T-cell (primary cell): ENCODE measurements around the gene CARMIL1. TPM values are rescaled to one million over a fixed set of nuclear protein-coding genes. Genes with fewer than 3 reads are reported as not detected.

ENCODE experiments used
- ATAC-seq, 4 experiments: fragments of 200-7000 bp in 3 of 4; fragments of 150-1000 bp in 1 of 4; cut with Tn5 transposase; replicated peaks in 1 of 4; 1 replicate in 3 of 4; 2 replicates in 1 of 4; pipeline ENCODE4 v1.10.0; 2021; ENCODE audit warnings: moderate library complexity in 3 of 4, mild to moderate bottlenecking in 2 of 4, moderate number of reproducible peaks in 1 of 4
- CTCF ChIA-PET, 2 donors: fragments of 300-600 bp; sonication (Branson Sonifier 250); formaldehyde crosslinking; loops; one replicate each; lab custom pipeline; 2022; ENCODE audit warnings: antibody characterized with exemption in 2 of 2; lab: Charles Lee
- POLR2A ChIA-PET, 2 donors: fragments of 300-600 bp; sonication (Branson Sonifier 250); formaldehyde crosslinking; loops; one replicate each; lab custom pipeline; 2022; ENCODE audit warnings: antibody characterized with exemption in 2 of 2; lab: Charles Lee
- DNase-seq, 35 experiments: peaks; one replicate each; pipeline versions ENCODE4 v3.0.0 to v3.0.0-alpha.2; 2013 to 2023
- H3K27ac ChIP-seq: one replicate; pipeline ENCODE4 v1.5.1; 2013; ENCODE audit warnings: low read length
- H3K27me3 ChIP-seq, 2 experiments: replicated peaks in 1 of 2; 1 replicate in 1 of 2; 2 replicates in 1 of 2; pipeline versions ENCODE4 v1.6.1 to v1.7.0; 2013; ENCODE audit warnings: low read length in 1 of 2, mixed read lengths in 1 of 2; ENCODE audit not compliant: control insufficient read depth in 2 of 2, insufficient read depth in 2 of 2; ENCODE audit errors: extremely low read depth in 1 of 2
- H3K36me3 ChIP-seq, 2 donors: 1 replicate in 1 of 2; 2 replicates in 1 of 2; pipeline versions ENCODE4 v1.6.1 to v1.7.0; 2013; ENCODE audit warnings: low read length in 1 of 2; ENCODE audit not compliant: control insufficient read depth in 2 of 2, insufficient read depth in 1 of 2; ENCODE audit errors: extremely low read depth in 1 of 2
- H3K4me1 ChIP-seq, 2 experiments: 1 replicate in 1 of 2; 2 replicates in 1 of 2; pipeline versions ENCODE4 v1.6.1 to v1.7.0; 2013; ENCODE audit warnings: low read length in 2 of 2, mixed read lengths in 1 of 2; ENCODE audit not compliant: insufficient read depth in 2 of 2, control insufficient read depth in 1 of 2; ENCODE audit errors: extremely low read depth in 1 of 2
- H3K4me3 ChIP-seq, 2 donors: 1 replicate in 1 of 2; 2 replicates in 1 of 2; pipeline versions ENCODE4 v1.5.1 to v1.7.0; 2013; ENCODE audit warnings: mild to moderate bottlenecking in 2 of 2, low read length in 1 of 2, moderate library complexity in 1 of 2; ENCODE audit not compliant: control insufficient read depth in 1 of 2; ENCODE audit errors: extremely low read depth in 1 of 2
- H3K9me3 ChIP-seq: 2 replicates; pipeline ENCODE4 v1.7.0; 2013
- H3K27ac Mint-ChIP-seq, 2 donors: one replicate each; pipeline ENCODE4 v1.8.0; 2020 to 2021; ENCODE audit warnings: mild to moderate bottlenecking in 2 of 2, mixed read lengths in 2 of 2
- H3K27me3 Mint-ChIP-seq, 2 donors: one replicate each; pipeline ENCODE4 v1.8.0; 2021 to 2022; ENCODE audit warnings: mixed read lengths in 2 of 2
- H3K36me3 Mint-ChIP-seq: one replicate; pipeline ENCODE4 v1.8.0; 2021; ENCODE audit warnings: mixed read lengths
- H3K4me1 Mint-ChIP-seq, 3 donors: one replicate each; pipeline ENCODE4 v1.8.0; 2020 to 2022; ENCODE audit warnings: mixed read lengths in 3 of 3, mild to moderate bottlenecking in 1 of 3
- H3K4me3 Mint-ChIP-seq, 3 donors: one replicate each; pipeline ENCODE4 v1.8.0; 2020 to 2022; ENCODE audit warnings: mild to moderate bottlenecking in 3 of 3, mixed read lengths in 3 of 3, moderate library complexity in 3 of 3
- H3K9me3 Mint-ChIP-seq, 3 donors: one replicate each; pipeline ENCODE4 v1.8.0; 2020 to 2022; ENCODE audit warnings: mixed read lengths in 3 of 3
- WGBS: methylation state at CpG from one replicate; pipeline ENCODE4 v1.1.5; 2013; ENCODE audit warnings: missing lambda C conversion rate; ENCODE audit not compliant: insufficient coverage; 5-methylcytosine and 5-hydroxymethylcytosine counted together
- total RNA-seq, 35 experiments: library from RNA in 6 of 35; stranded (reverse) in 6 of 35; fragments of 120-200 nt in 1 of 35; gene quantifications; one replicate each; pipeline versions ENCODE4 v1.2.1 to v1.2.4 and lab custom pipeline; 2013 to 2026

The CARMIL1 gene
- total RNA-seq, 5 donors from 2014 or later (not counting 1 experiment from before 2014, with no cell fraction given) = 4.0 to 11.6 (median 6.1) TPM

GRCh38 chr6:25288518-25288917 lies 9.3 kb downstream of the CARMIL1 start:
- DNase-seq (no peak), ATAC-seq (no peak)
- peaks cover 10% of the 10 kb centered on the region for H3K36me3 Mint-ChIP-seq
- no peaks in the 10 kb centered on the region for H3K36me3 ChIP-seq
- POLR2A ChIA-PET = interaction anchor here in 1 of 2 donors (0.6 kb wide), 1 partner anchor 750 kb away, joined by 4 read pairs; no protein-coding TSS in a partner anchor
- H3K27me3 Mint-ChIP-seq = no peaks in the 10 kb centered on the region
- H3K4me3 ChIP-seq = no peak overlapping the region
- peaks cover 7 to 20% (median 8%) of the 10 kb centered on the region in 3 donors for H3K4me1 Mint-ChIP-seq
- H3K27ac Mint-ChIP-seq = no peak overlapping the region
- H3K9me3 Mint-ChIP-seq = no peaks in the 10 kb centered on the region
- CTCF ChIA-PET = no interaction called here
- no peak overlapping the region for H3K4me3 Mint-ChIP-seq
- H3K4me1 ChIP-seq = no peaks in the 10 kb centered on the region
- H3K27ac ChIP-seq = no peak overlapping the region
- 100% methylated on average over 2 of the region's 2 CpGs for WGBS
- H3K9me3 ChIP-seq = no peaks in the 10 kb centered on the region
- no peaks in the 10 kb centered on the region for H3K27me3 ChIP-seq

- WGBS = 90% methylated on average over 2 of the region's 5 CpGs
- H3K36me3 Mint-ChIP-seq = peaks cover 5% of the 10 kb centered on the region
- DNase-seq = no peak
- no peaks in the 10 kb centered on the region for H3K4me1 ChIP-seq
- H3K36me3 ChIP-seq = no peaks in the 10 kb centered on the region
- H3K27me3 ChIP-seq = no peaks in the 10 kb centered on the region
- H3K27me3 Mint-ChIP-seq = no peaks in the 10 kb centered on the region
- no peak overlapping the region for H3K4me3 ChIP-seq
- ATAC-seq = no peak
- no peak overlapping the region for H3K27ac Mint-ChIP-seq
- no peaks in the 10 kb centered on the region for H3K9me3 ChIP-seq
- peaks cover 7 to 23% (median 10%) of the 10 kb centered on the region in 3 donors for H3K4me1 Mint-ChIP-seq
- POLR2A ChIA-PET = no interaction called here
- no peak overlapping the region for H3K4me3 Mint-ChIP-seq
- no peak overlapping the region for H3K27ac ChIP-seq
- CTCF ChIA-PET = interaction anchor here in 1 of 2 donors (0.7 kb wide), 1 partner anchor 227 kb away, joined by 7 read pairs; no protein-coding TSS in a partner anchor
- no peaks in the 10 kb centered on the region for H3K9me3 Mint-ChIP-seq
These were observed 11.3 kb downstream of the CARMIL1 start for GRCh38 chr6:25290306-25291060.

- CTCF ChIA-PET = interaction anchor here in 1 of 2 donors (0.5 to 0.6 kb wide), 2 partner anchors 21 to 26 kb away, joined by 3 read pairs; no protein-coding TSS in a partner anchor
- WGBS = no CpG with 5 or more reads among the region's 4 CpGs
- H3K4me1 ChIP-seq = peaks cover 0 to 3% of the 10 kb centered on the region in 2 experiments
- Mint-ChIP-seq H3K36me3 (no peaks in the 10 kb centered on the region), H3K27me3 (no peaks in the 10 kb centered on the region), H3K4me3 (no peak overlapping the region), H3K9me3 (no peaks in the 10 kb centered on the region), H3K4me1 (peaks cover 19 to 42% (median 26%) of the 10 kb centered on the region in 3 donors), H3K27ac (no peak overlapping the region)
- H3K27ac ChIP-seq = no peak overlapping the region
- H3K4me3 ChIP-seq = no peak overlapping the region
- no peaks in the 10 kb centered on the region for H3K9me3 ChIP-seq
- POLR2A ChIA-PET = interaction anchor here in 1 of 2 donors (0.6 kb wide), 2 partner anchors 28 to 75 kb away, joined by 3 read pairs; no protein-coding TSS in a partner anchor
- DNase-seq (no peak), ATAC-seq (no peak)
- H3K27me3 ChIP-seq = no peaks in the 10 kb centered on the region
- no peaks in the 10 kb centered on the region for H3K36me3 ChIP-seq
These were observed 13.2 kb downstream of the CARMIL1 start for GRCh38 chr6:25292384-25292783.

GRCh38 chr6:25295651-25296050 lies 16.5 kb downstream of the CARMIL1 start:
- ChIA-PET CTCF (no interaction called here), POLR2A (no interaction called here)
- Histone ChIP-seq H3K27me3 (no peaks in the 10 kb centered on the region), H3K9me3 (no peaks in the 10 kb centered on the region), H3K36me3 (no peaks in the 10 kb centered on the region), H3K27ac (no peak overlapping the region), H3K4me3 (no peak overlapping the region), H3K4me1 (peaks cover 0 to 3% of the 10 kb centered on the region in 2 experiments)
- no peak overlapping the region for H3K27ac Mint-ChIP-seq
- H3K36me3 Mint-ChIP-seq = no peaks in the 10 kb centered on the region
- no peaks in the 10 kb centered on the region for H3K27me3 Mint-ChIP-seq
- ATAC-seq (no peak), DNase-seq (no peak)
- no CpG with 5 or more reads among the region's 1 CpG for WGBS
- H3K4me3 Mint-ChIP-seq = no peak overlapping the region
- H3K4me1 Mint-ChIP-seq = peaks cover 14 to 38% (median 26%) of the 10 kb centered on the region in 3 donors
- H3K9me3 Mint-ChIP-seq = no peaks in the 10 kb centered on the region

- Mint-ChIP-seq H3K4me1 (peaks cover 18 to 37% (median 28%) of the 10 kb centered on the region in 3 donors), H3K36me3 (no peaks in the 10 kb centered on the region), H3K4me3 (no peak overlapping the region), H3K27me3 (no peaks in the 10 kb centered on the region), H3K27ac (no peak overlapping the region), H3K9me3 (no peaks in the 10 kb centered on the region)
- ChIA-PET POLR2A (no interaction called here), CTCF (no interaction called here)
- Histone ChIP-seq H3K27me3 (no peaks in the 10 kb centered on the region), H3K36me3 (no peaks in the 10 kb centered on the region), H3K9me3 (no peaks in the 10 kb centered on the region), H3K27ac (no peak overlapping the region), H3K4me1 (peaks cover 0 to 3% of the 10 kb centered on the region in 2 experiments), H3K4me3 (no peak overlapping the region)
- ATAC-seq = no peak
- no peak for DNase-seq
- 58% methylated on average over 2 of the region's 2 CpGs for WGBS
These were observed 17.2 kb downstream of the CARMIL1 start for GRCh38 chr6:25296217-25296905.

- H3K4me1 ChIP-seq = peaks cover 0 to 3% of the 10 kb centered on the region in 2 experiments
- H3K27me3 Mint-ChIP-seq = no peaks in the 10 kb centered on the region
- H3K27me3 ChIP-seq = no peaks in the 10 kb centered on the region
- WGBS = no CpG with 5 or more reads among the region's 2 CpGs
- no peak overlapping the region for H3K4me3 Mint-ChIP-seq
- no peak for DNase-seq
- peaks cover 25 to 33% (median 30%) of the 10 kb centered on the region in 3 donors for H3K4me1 Mint-ChIP-seq
- H3K9me3 Mint-ChIP-seq = no peaks in the 10 kb centered on the region
- H3K9me3 ChIP-seq = no peaks in the 10 kb centered on the region
- H3K36me3 Mint-ChIP-seq = no peaks in the 10 kb centered on the region
- no peak overlapping the region for H3K27ac Mint-ChIP-seq
- no peak for ATAC-seq
- H3K36me3 ChIP-seq = no peaks in the 10 kb centered on the region
- H3K4me3 ChIP-seq = no peak overlapping the region
- CTCF ChIA-PET = no interaction called here
- no peak overlapping the region for H3K27ac ChIP-seq
- POLR2A ChIA-PET = no interaction called here
These were observed 17.9 kb downstream of the CARMIL1 start for GRCh38 chr6:25297039-25297441.
